GM21576 (cell line): ENCODE data around the gene ARHGDIA.
A peak's percentile ranks its signal among the peaks of the same experiment; 100 is the strongest.
"Not testable (repeated sequence)": the region's sequence is repeated elsewhere in the genome, so short reads cannot be mapped to it uniquely, and the experiment has no call there.

ENCODE experiments used
- ATAC-seq: cut with Tn5 transposase; IDR thresholded peaks from one replicate; pipeline ENCODE4 v1.9.1; 2021; ENCODE audit warnings: mild to moderate bottlenecking, moderate library complexity; ENCODE audit not compliant: unreplicated experiment

Gene ARHGDIA

DNA sequence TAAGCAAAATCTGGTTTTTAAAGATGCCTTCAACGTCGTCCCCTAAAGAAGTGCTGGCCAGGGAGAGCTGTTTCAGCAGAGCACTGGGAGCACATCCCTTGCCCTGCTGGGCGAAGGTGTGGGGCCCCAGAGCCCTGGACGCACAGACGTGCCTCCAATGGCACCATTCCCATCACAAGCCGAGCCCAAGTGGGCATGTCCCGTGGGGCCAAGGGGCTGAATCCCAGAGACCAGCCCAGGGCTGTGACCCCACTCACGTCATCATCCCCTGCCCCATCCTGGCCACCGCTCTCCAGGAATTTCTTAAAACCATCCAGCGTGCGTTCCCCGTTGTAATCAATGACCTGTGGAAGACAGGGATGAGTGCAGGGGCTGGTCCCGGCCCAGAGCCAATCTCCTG lies 26.2 kb downstream of the ARHGDIA start:
- no peak for ATAC-seq

DNA sequence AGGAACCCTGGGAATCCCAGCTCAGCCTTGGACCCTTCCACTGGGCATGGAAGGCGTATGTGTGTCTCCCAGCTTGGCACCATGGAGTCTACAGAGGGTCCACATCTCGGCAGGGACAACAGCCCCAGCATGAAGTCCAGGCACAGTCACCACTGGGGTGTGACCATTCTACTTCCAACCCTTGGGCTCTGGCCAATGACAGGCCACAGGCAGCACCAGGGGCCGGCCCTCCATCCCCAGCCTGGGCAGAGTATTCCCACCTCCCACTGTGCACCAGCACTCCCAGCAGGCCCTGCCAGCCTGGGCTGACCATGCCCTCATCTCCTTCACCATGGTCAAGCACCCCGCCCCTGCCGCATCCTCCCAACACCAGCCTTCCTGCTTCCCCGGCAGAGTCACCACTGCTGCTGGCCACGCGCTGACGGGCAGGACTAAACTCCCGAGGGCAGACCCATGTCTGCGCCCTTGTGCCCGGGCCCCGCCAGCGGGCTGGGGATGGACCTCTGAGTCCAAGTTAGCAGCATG lies 26.7 kb downstream of the ARHGDIA start:
- ATAC-seq, result no peak

DNA sequence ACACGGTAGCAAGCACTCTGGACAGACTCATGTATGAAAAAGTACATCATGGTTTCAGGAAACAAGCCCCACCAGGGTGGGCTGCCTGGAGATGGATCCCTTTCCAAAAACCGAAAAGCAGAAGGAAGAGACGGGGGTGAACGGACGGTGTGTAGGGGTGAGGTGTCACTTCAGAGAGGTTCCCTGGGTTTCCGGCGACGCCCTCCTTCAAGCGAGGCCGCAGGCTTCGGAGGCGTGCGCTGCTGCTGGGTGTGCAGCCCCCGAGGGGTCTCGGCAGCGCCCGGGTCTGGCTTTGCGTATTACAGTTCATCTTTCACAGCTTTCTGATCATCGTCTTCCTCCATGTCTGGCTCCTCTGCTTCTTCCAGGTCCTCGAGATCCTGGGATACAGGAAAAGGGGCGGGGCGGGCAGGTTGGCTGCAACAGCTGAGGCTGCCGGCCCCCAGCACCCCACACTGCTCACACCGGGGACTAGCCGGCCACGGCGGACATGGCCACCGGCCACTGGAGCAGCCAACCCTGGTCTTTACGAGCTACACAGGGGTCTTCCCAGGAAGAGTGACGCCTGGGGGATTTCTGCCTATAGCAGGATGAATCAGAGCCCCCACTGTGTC lies 27.3 kb downstream of the ARHGDIA start:
- no peak for ATAC-seq

DNA sequence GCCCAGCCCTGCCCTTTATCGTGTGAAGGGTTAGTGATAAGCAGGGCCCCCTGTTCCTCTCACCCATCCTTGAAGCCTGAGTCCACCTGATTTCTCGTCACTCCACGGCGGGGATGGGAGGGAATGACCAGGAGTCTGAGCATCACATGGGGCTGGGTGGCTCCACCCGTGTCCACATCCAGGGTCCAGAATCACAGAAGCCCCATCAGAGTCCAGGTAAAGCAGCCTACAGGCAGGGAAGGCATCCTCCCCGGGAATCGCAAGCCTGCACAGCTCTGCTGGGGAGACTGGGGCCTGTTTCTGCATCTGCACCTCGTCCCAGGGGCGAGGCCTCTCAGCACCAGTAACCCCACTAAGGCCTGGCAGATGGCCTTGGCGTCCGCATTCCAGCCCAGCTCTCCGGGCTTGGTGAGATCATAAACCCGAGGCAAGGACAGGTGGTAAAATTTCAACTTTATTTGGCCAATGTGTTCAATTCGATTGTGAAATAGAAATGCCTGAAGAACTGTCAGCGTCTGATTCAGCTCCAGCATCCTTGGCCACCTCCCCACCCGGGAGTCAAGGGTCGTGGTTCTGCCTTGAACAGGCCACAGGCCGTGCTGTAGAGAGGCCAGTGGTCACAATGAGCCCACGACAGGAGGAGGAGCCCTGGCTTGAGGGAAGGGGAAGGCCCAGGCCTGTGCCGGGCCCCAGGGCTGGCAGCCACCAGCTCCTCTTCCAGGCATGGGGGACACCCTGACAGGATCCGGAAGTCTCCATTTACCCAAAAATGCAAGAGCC lies 28.2 kb downstream of the ARHGDIA start:
- no peak for ATAC-seq

DNA sequence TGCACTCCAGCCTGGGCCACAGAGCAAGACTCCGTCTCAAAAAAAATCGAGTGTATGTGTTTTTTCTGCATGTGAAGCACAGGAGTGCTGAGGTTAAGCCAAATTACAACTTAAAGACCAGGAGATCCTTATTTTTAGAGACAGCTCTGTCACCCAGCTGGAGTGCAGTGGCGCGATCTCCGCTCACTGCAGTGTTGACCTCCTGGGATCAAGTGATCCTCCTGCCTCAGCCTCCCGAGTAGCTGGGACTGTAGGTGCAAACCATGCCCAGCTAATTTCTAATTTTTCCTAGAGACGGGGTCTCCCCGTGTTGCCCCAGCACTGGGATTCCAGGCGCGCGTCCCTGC lies 28.8 kb downstream of the ARHGDIA start:
- no peak for ATAC-seq

DNA sequence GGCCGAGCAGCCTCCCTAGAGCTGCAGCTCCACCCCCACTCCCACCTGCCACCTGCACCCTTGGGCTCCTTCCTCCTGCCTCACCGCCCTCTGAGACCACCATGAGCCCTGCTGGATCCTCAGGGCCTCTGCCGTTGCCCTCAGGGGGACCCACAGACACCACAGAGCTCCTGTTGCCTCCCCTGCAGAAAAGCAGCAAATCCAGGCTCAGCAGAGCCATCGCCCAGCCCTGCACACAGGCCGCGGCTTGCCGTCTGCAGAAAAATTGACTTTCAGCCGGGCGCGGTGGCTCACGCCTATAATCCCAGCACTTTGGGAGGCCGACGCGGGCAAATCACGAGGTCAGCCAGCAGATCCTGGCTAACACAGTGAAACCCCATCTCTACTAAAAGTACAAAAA lies 29.3 kb downstream of the ARHGDIA start:
- no peak for ATAC-seq

DNA sequence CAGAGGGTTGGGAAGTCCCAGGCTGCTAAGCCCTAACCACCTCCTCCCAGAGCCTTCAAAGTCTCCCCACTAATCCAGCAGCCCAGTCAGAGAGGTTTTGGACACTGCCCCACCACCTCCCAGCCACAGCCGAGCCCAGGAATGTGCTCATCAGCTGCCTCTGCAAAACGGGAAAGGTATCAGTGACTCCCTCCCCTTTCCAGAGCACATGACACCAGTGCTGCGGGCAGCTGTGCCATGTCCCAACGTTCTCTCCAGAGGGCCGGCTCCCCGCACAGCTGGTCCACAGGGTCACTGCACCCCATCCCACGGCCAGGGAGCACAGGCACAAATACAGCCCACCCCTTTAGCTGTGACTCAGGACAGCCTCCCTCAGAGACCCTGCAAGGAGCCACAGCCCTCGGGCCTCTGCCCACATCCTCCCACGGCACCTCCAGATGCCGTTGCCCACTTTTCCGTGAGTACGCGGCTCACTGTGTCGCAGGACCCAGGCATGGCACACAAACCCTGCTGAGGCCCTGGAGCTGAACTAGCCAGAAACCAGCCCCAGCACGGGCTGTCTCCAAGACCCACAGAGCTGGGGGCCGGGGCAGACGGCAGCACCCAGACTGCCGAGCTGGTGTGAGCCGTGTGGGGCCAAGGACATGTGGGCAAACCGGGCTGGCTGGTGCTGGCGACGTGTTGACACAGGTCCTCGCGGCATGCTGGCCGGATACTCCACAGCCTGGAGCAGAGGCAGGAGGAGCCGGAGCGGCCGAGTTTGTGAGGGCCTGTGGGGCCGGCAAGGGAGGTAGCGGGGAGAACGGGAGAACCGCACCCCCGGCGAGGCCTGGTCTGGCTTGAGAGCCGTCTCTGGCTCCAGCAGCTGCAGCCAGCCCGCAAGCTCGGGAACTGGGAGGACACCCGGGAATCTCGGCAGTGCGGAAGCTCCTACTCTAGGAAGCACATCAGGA lies 30.0 kb downstream of the ARHGDIA start:
- ATAC-seq, result no peak

DNA sequence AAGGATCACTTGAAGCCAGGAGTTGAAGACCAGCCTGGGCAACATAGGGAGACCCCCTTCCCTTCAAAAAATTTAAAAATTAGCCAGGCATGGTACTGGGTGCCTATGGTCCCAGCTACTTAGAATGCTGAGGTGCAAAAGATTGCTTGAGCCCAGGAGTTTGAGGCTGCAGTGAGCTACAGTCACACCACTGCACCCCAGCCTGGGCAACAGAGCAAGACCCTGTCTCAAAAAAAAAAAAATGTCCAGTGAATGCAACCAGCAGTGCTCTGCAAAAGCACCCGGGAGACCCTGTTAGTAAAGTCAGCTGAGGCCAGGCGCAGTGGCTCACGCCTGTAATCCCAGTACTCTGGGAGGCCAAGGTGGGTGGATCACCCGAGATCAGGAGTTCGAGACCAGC lies 31.1 kb downstream of the ARHGDIA start:
- ATAC-seq, result not testable (repeated sequence)

DNA sequence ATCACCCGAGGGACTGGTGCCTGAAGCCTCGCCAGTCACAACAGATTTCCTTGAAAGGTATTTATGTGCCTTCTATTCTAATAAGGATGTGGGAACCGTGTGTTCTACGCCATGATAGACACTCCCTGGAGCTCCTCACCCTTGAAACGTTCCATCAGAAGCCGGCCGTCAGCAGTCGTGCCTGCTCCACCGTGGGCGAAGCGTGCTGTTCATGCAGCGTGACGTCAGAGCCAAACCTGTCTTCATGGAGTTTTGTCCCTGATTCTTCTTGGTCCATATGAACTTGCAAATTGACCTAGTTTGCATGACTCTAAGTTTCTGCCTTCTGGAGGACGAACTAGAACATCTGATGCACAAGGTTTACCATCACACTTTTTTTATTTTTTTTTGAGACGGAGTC lies 31.8 kb downstream of the ARHGDIA start:
- no peak for ATAC-seq

DNA sequence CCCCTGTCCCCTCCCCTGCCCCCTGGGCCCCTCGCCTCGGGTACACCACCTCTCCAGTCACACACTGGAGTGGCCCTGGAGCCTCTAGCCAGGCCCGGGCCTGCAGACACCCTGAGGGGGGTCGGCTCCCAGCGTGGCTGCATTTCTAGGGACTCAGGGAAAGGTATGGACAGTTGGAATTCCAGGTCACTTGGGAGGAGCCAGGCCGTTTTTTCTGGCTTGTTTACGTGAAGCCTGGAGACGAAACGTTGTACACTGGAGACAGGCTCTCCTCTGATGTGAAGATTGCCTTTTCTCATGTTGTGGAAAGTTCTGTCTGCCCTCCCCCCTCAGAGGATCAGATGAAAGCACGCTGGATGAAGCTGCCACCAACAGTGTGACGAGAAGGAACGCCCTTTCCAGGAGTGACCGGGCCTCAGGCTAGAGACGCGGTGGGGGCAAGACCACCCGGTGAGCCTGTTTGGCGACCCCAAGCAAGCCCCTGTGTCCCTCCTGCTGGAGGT lies 32.3 kb downstream of the ARHGDIA start:
- no peak for ATAC-seq

DNA sequence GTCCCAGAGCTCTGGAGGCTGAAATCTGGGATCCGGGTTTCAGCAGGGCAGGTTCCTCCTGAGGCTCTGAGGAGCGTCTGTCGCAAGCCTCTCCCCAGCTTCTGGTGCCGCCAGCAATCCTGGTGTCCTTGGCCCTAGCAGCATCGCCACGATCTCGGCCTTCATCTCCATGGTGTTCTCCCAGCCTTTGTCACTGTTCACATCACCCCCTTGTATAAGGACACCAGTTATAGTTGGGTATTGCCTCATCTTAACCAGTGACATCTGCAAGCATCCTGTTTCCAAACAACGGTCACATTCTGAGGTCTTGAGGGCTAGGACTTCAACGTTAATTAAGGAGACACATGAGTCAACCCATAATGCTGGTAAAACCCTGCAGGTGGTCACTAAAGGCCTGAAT lies 33.5 kb downstream of the ARHGDIA start:
- ATAC-seq, result no peak

DNA sequence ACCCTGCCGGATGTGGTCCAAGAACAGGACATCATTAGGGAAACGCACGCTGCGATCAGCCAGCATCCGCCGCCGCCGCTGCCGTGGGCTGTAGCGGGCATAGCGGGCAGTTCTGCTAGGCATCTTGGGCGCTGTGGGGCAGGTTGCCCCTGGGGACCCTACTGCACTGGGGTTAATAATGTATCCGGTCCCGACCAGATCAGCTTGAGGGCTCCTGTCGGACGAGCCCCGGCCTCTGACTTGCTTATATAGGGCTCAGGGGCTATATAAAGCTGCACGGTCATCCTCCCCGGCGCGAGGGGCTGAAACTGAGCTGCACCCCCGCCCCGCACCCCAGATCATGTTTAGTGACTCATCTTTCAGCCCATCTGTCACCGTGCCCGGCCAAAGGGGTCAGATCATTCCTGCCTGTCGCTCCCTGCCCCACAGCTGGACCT lies 36.3 kb downstream of the ARHGDIA start, which contains the start of gene PPP1R27:
Gene PPP1R27, minus strand, starts transcription at position 220 of the 437 bp plus-strand sequence. Its CDS starts 97 bp downstream, at position 123.
- ATAC-seq, result no peak

DNA sequence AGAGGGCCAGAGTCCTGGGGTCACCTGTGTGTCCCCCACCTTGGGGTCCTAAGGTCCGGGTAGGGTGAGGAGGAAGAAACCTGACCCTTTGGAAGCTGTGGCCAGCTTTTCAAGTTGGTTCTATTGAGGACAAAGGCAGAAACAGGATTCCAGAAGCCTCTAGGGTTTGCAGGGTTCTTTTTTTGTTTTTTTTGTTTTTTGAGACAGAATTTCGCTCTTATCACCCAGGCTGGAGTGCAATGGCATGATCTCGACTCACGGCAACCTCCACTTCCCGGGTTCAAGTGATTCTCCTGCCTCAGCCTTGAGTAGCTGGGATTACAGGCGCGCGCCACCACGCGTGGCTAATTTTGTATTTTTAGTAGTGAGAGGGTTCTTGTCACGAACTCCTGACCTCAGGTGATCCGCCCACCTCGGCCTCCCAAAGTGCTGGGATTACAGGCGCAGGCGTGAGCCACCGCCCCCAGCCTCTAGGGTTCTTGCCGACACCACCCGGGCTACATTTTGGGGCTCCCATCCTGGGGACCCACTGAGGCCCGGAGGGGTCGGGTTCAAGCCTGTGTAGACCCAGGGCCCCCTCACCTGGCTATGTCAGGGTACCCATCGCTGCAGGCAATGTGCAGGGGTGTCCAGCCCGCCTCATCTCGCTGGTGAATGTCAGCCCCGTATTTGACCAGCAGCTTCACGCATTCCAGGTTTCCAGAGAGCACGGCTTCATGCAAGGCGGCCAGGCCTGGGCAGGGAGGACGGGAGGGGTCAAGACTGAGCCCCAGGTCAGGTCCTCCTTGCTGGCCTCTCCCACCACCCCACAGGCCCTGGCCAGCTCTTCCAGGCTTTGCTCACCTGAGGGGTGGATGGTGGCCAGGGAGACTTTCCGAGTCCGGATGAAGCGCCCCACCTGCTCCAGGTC lies 37.0 kb downstream of the ARHGDIA start:
- ATAC-seq, result no peak

DNA sequence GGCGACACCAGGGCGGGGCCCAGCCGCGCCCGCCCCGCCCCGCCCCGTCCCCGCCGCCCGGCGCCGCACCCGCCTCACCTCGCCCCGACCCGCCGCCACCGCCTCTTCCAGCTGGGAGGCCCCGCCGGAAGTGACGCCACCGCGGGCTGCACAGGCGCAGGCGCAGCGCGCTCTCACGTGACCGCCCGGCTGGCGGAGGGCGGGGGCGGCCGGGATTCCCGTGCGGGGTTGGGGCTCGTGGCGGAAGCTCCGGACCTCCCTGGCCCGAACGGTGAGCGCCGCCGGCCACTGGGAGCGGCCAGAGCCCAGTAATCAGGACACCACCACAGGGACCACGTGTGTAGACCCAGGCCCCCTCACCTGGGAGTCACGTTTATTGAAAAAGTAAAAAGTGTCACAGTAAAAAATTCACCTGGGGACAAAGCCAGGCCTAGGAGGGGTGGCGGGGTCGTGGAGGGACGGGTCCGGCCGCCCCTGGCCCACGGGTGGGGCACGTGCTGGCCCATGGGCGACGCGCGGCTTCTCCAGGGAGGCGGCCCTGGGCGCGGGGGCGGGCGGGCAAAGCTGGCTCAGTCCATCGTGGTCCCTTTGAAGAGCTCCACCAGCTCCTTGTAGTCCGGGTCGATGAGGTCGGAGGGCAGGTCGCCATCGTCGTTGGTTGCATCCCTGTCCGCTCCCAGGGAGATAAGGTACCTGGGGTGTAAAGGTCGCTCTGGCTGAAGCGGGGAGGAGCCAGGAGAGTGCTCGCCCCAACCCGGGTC lies 37.8 kb downstream of the ARHGDIA start, which contains the start of gene MCRIP1:
Gene MCRIP1, minus strand, starts transcription at position 132 of the 761 bp plus-strand sequence. CDS start 8,785 bp downstream, outside the sequence.
- peak; percentile 61 for ATAC-seq

DNA sequence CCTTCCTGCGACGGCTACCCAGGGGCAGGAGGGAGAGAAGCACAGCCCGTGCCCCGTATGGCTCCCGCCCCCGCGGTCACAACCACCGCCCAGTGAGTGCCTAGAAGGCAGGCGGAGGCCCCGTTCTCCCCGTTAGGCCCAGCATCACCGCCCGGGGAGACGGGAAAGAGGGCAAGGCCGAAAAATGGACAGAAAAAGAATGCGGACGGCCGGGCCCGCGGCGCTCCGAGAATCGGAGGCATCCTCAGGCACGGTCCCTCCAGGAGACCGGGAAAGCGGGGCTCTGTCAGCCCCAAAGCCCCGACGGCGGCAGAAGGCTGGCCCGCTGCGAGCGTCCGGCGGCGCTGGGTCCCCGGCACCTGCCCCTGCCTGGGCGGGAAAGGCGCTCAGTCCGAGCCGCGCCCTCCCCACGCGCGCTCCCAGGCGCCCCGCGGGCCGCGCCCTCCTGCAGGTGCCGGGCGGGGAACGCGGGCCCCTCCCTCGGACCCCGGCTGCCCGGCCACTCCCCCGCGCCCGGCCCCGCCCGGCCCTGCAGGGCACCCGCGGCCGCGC lies 38.5 kb downstream of the ARHGDIA start:
- ATAC-seq, result peak; percentile 24

DNA sequence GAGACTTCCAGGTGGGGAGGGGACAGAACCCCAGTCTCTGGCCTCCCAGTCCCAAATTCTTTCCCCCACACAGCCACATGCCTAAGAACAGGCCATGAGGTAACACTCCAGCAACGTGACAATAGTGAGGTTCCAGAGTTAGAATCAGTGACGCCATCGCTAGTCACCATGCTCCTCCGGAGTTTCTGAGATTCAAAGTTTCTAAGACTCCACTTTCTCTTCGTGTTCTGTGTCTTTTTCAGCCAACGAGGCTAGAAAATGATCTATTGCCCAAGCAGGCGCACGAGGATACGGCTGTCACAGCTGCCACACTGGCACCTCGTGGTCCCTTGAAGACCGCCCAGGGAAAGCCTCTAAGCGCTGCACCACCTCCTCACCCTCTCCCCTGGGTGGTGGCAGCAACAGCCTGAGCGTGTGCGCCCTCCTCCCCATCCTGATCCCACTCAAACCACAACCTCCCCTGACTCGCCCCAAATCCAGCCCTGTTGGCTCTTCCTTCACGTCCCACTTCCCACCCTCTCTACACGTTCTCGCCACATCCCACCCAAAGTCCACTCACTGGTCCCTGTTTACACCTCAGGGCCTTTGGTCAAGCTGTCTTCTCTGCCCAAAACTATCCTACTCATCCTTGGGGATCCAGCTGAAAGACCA lies 39.1 kb downstream of the ARHGDIA start:
- ATAC-seq, result peak; percentile 21

DNA sequence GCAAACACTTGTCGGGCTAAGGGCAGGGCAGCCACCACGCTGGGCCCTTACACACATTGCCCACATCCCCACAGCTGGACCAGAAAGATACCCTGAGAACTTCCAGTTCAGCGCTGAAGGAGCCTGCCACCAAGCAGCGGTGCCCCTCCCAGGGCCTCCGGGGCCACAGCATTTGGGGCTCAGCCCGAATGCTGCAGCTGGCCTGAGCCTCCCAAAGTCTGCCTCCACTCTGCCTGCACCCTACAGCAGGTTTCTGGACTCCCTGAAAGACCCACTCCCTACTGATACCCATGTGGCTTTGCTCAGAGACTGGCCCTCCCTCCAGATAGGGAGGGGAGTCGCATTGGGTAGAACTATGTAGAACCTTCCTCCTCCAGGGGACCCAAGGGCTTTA lies 39.6 kb downstream of the ARHGDIA start:
- ATAC-seq, result no peak

DNA sequence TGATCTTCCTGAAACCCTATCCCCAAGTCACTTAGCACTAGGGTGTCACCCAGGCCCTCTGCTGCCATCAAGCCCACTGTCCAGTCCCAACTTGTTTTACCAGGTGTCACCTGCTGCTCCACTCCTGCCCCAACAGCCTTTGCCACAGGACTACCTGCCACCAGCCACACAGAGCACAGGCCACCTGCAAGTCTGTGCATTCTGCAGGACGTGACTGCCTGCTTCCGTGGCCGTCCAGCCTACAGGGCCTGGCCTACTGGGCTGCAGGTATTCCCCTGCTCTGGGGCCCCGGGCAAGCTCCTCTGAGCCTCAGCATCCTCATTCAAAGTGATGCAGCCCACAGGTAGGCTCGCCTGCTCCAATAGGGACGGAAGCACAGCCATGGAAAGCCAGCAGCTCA lies 41.3 kb downstream of the ARHGDIA start:
- ATAC-seq, result no peak
